Neuronal stem cell (in vitro differentiated cells): ENCODE data around the gene DDX42.

ENCODE experiments used
- DNase-seq: peaks from one replicate; pipeline ENCODE4 v3.0.0-alpha.2; 2013; ENCODE audit warnings: low spot score
- H2AFZ ChIP-seq: one replicate; pipeline ENCODE4 v1.6.1; 2013; ENCODE audit warnings: mild to moderate bottlenecking, low read length, inconsistent platforms
- H2AK5ac ChIP-seq: 2 replicates; pipeline ENCODE4 v1.6.1; 2013; ENCODE audit warnings: low read depth, mild to moderate bottlenecking, inconsistent platforms, low read length, moderate library complexity, mixed read lengths
- H2BK120ac ChIP-seq: 2 replicates; pipeline ENCODE4 v1.6.1; 2013; ENCODE audit warnings: low read depth, mild to moderate bottlenecking, inconsistent platforms, low read length, moderate library complexity, mixed read lengths
- H2BK12ac ChIP-seq: one replicate; pipeline ENCODE4 v1.6.1; 2013; ENCODE audit warnings: low read length, inconsistent platforms
- H2BK15ac ChIP-seq: 2 replicates; pipeline ENCODE4 v1.6.1; 2013; ENCODE audit warnings: mild to moderate bottlenecking, low read length, inconsistent platforms, mixed read lengths
- H2BK5ac ChIP-seq: one replicate; pipeline ENCODE4 v1.6.1; 2013; ENCODE audit warnings: inconsistent platforms, mild to moderate bottlenecking, low read length, moderate library complexity
- H3K14ac ChIP-seq: one replicate; pipeline ENCODE4 v1.6.1; 2013; ENCODE audit warnings: low read length, inconsistent platforms
- H3K18ac ChIP-seq: 2 replicates; pipeline ENCODE4 v1.6.1; 2013; ENCODE audit warnings: low read length, inconsistent platforms
- H3K23ac ChIP-seq: 2 replicates; pipeline ENCODE4 v1.6.1; 2013; ENCODE audit warnings: low read depth, mild to moderate bottlenecking, mixed read lengths, low read length, inconsistent platforms; ENCODE audit not compliant: poor library complexity
- H3K27ac ChIP-seq: replicated peaks from 3 replicates; pipeline ENCODE4 v1.5.1; 2013; ENCODE audit warnings: low read length, inconsistent platforms
- H3K27me3 ChIP-seq, 3 experiments: 2 replicates each; pipeline ENCODE4 v1.6.1; 2013; ENCODE audit warnings: low read length in 3 of 3, mild to moderate bottlenecking in 2 of 3, inconsistent platforms in 1 of 3, low read depth in 1 of 3, mixed read lengths in 1 of 3, moderate library complexity in 1 of 3; ENCODE audit not compliant: control insufficient read depth in 3 of 3, insufficient read depth in 3 of 3
- H3K36me3 ChIP-seq, 2 donors: replicated peaks in 1 of 2; 2 replicates each; pipeline ENCODE4 v1.6.1; 2013; ENCODE audit warnings: low read length in 2 of 2; ENCODE audit not compliant: control insufficient read depth in 2 of 2, insufficient read depth in 2 of 2
- H3K4ac ChIP-seq: 2 replicates; pipeline ENCODE4 v1.6.1; 2013; ENCODE audit warnings: inconsistent platforms, mild to moderate bottlenecking, low read length, moderate library complexity
- H3K4me1 ChIP-seq, 2 donors: 1 replicate in 1 of 2; 2 replicates in 1 of 2; pipeline ENCODE4 v1.6.1; 2013; ENCODE audit warnings: low read length in 2 of 2, low read depth in 1 of 2; ENCODE audit not compliant: control insufficient read depth in 2 of 2, insufficient read depth in 1 of 2
- H3K4me2 ChIP-seq: one replicate; pipeline ENCODE4 v1.6.1; 2013; ENCODE audit warnings: mild to moderate bottlenecking, low read length, inconsistent platforms; ENCODE audit not compliant: insufficient read depth, poor library complexity, severe bottlenecking
- H3K4me3 ChIP-seq, 2 donors: 2 replicates each; pipeline ENCODE4 v1.5.1; 2013; ENCODE audit warnings: low read length in 2 of 2, mild to moderate bottlenecking in 2 of 2, inconsistent platforms in 1 of 2, moderate library complexity in 1 of 2
- H3K79me1 ChIP-seq: one replicate; pipeline ENCODE4 v1.6.1; 2013; ENCODE audit warnings: low read depth, mild to moderate bottlenecking, inconsistent platforms, low read length, moderate library complexity
- H3K9ac ChIP-seq: one replicate; pipeline ENCODE4 v1.6.1; 2013; ENCODE audit warnings: mild to moderate bottlenecking, low read depth, low read length, inconsistent platforms; ENCODE audit not compliant: poor library complexity
- H3K9me3 ChIP-seq, 2 donors: replicated peaks in 1 of 2; 2 replicates each; pipeline versions ENCODE3 to v1.6.1; 2013; ENCODE audit warnings: low read length in 2 of 2, mild to moderate bottlenecking in 2 of 2, inconsistent platforms in 1 of 2, low read depth in 1 of 2, mixed read lengths in 1 of 2, moderate library complexity in 1 of 2; ENCODE audit not compliant: control insufficient read depth in 2 of 2, insufficient read depth in 1 of 2
- H4K8ac ChIP-seq: one replicate; pipeline ENCODE4 v1.6.1; 2013; ENCODE audit warnings: low read depth, mild to moderate bottlenecking, inconsistent platforms, low read length, moderate library complexity
- H4K91ac ChIP-seq: one replicate; pipeline ENCODE4 v1.6.1; 2013; ENCODE audit warnings: low read length, low read depth, mild to moderate bottlenecking, inconsistent platforms; ENCODE audit not compliant: poor library complexity
- WGBS, 2 donors: extraction: QIAGEN DNeasy Blood & Tissue Kit; methylation state at CpG; one replicate each; pipeline ENCODE4 v1.1.7; 2013; ENCODE audit warnings: missing lambda C conversion rate in 2 of 2, mixed read lengths in 1 of 2; ENCODE audit not compliant: insufficient read length in 2 of 2, insufficient replicate concordance in 1 of 2; ENCODE audit errors: extremely low coverage in 2 of 2; 5-methylcytosine and 5-hydroxymethylcytosine counted together

The DDX42 gene

GRCh38 chr17:63826468-63827001, 52.6 kb downstream of the DDX42 start:
- Histone ChIP-seq H3K14ac (no peak overlapping the region), H4K91ac (no peak overlapping the region), H3K4ac (no peak overlapping the region), H4K8ac (no peak overlapping the region), H3K27ac (peak overlapping the region; percentile 29), H3K27me3 (no peaks in the 10 kb centered on the region), H2BK12ac (no peak overlapping the region), H3K4me3 (peak overlapping the region; percentile 64 to 97), H3K4me2 (peak overlapping the region; percentile 67), H3K79me1 (peaks cover 6% of the 10 kb centered on the region), H3K36me3 (peaks cover 57 to 80% of the 10 kb centered on the region in 2 donors), H2BK120ac (no peak overlapping the region), H3K23ac (no peak overlapping the region), H3K4me1 (peaks cover 8 to 12% of the 10 kb centered on the region in 2 donors), H3K9me3 (no peaks in the 10 kb centered on the region), H3K18ac (no peak overlapping the region), H2BK5ac (no peak overlapping the region), H2BK15ac (no peak overlapping the region), H2AFZ (peak overlapping the region; percentile 95), H2AK5ac (no peak overlapping the region), H3K9ac (peak overlapping the region; percentile 90)
- DNase-seq: no peak
- no CpG with 5 or more reads among the region's 31 CpGs for WGBS, 2 donors

DNA sequence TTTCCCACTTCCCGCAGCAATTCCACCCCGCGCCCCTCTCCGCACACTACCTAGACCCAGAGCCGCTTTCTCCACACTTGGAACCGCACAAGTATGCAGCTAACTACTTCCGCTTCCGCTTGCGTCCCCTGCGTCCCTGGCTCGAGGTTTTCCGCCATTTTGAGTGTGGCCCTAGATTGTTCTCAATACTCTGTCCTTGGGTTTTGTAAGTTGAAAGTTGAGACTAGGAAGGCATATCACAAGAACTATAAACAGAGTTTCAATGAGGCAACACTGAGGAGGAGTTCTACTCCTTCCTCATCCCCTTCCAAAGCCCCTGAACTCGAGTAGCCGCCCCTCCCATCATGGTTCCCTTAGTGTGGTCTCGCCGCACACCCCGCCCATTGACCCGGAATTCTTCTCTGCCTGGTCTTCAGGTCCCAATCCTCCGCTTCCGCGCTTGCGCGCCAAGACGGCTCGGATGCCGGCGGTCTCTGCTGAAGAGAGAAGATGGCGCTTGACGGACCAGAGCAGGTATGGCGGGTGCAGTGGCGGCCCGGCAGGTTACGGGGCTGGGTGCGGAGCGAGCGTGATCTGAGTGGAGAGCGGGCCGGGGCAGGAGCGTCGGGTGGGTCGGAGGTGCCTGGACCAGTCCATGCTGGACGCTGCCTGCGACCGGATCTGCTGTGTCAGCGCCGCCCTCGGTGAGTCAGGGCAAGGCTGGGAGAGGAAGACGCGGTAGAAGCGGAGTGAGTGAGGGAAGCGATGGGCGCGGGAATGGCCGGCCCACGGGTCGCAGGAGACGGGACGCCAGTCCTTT, 53.2 kb downstream of the DDX42 start, which contains the start of the genes FTSJ3 and PSMC5:
Gene FTSJ3 (minus strand): TSS at position 662 of the 799 bp plus-strand sequence. CDS start 761 bp downstream, outside the sequence.
Gene PSMC5 (plus strand): TSS at position 430 of the 799 bp plus-strand sequence. CDS start 60 bp downstream, at position 490.
- H3K27ac ChIP-seq: peak within 1 kb of the TSS; percentile 72
- WGBS, 2 donors: no CpG with 5 or more reads among the region's 58 CpGs
- H3K18ac ChIP-seq: peak within 1 kb of the TSS; percentile 97

GRCh38 chr17:63827801-63828221, 53.8 kb downstream of the DDX42 start:
- Histone ChIP-seq H2BK5ac (peak overlapping the region; percentile 75), H2BK12ac (no peak overlapping the region), H3K36me3 (peaks cover 60 to 80% of the 10 kb centered on the region in 2 donors), H3K4me2 (peak overlapping the region; percentile 86), H3K23ac (peak overlapping the region; percentile 92), H3K4ac (no peak overlapping the region), H3K14ac (no peak overlapping the region), H2AFZ (peak overlapping the region; percentile 95), H3K27ac (peak overlapping the region; percentile 70), H3K4me1 (peaks cover 8 to 12% of the 10 kb centered on the region in 2 donors), H3K9me3 (no peaks in the 10 kb centered on the region), H3K27me3 (no peaks in the 10 kb centered on the region), H3K9ac (peak overlapping the region; percentile 95), H3K18ac (peak overlapping the region; percentile 97), H2BK120ac (no peak overlapping the region), H2AK5ac (no peak overlapping the region), H4K91ac (no peak overlapping the region), H4K8ac (no peak overlapping the region), H3K4me3 (peak overlapping the region; percentile 64 to 97), H3K79me1 (peaks cover 6% of the 10 kb centered on the region), H2BK15ac (peak overlapping the region; percentile 32)
- DNase-seq: no peak
- WGBS, 2 donors: no CpG with 5 or more reads among the region's 19 CpGs

More for the DNA sequence above, 53.2 kb downstream of the DDX42 start, which contains the start of the genes FTSJ3 and PSMC5:
- Histone ChIP-seq H2AFZ (peak within 1 kb of the TSS; percentile 95), H3K36me3 (peaks cover 58 to 80% of the 10 kb centered on the region in 2 donors), H4K8ac (peak within 1 kb of the TSS; percentile 66), H2BK15ac (peak within 1 kb of the TSS; percentile 32), H2BK120ac (no peak within 1 kb of the TSS), H2AK5ac (no peak within 1 kb of the TSS), H3K9me3 (no peaks in the 10 kb centered on the region), H3K9ac (peak within 1 kb of the TSS; percentile 95), H3K4me3 (peak within 1 kb of the TSS; percentile 64 to 97), H3K4me2 (peak within 1 kb of the TSS; percentile 86), H2BK12ac (no peak within 1 kb of the TSS), H3K27me3 (no peaks in the 10 kb centered on the region), H3K4ac (no peak within 1 kb of the TSS), H3K23ac (peak within 1 kb of the TSS; percentile 92), H3K14ac (no peak within 1 kb of the TSS), H2BK5ac (peak within 1 kb of the TSS; percentile 75), H4K91ac (no peak within 1 kb of the TSS), H3K79me1 (peaks cover 6% of the 10 kb centered on the region), H3K4me1 (peaks cover 8 to 12% of the 10 kb centered on the region in 2 donors)
- peak; percentile 92 for DNase-seq

GRCh38 chr17:63828936-63829335, 55.0 kb downstream of the DDX42 start:
- Histone ChIP-seq H2BK120ac (no peak overlapping the region), H2BK12ac (no peak overlapping the region), H2BK5ac (no peak overlapping the region), H3K4me2 (no peak overlapping the region), H3K23ac (no peak overlapping the region), H3K9ac (no peak overlapping the region), H3K4me1 (peaks cover 8 to 12% of the 10 kb centered on the region in 2 donors), H4K8ac (no peak overlapping the region), H2BK15ac (no peak overlapping the region), H3K27ac (no peak overlapping the region), H2AK5ac (no peak overlapping the region), H3K27me3 (no peaks in the 10 kb centered on the region), H2AFZ (no peak overlapping the region), H4K91ac (no peak overlapping the region), H3K9me3 (no peaks in the 10 kb centered on the region), H3K14ac (no peak overlapping the region), H3K18ac (no peak overlapping the region), H3K36me3 (peaks cover 63 to 80% of the 10 kb centered on the region in 2 donors), H3K4ac (no peak overlapping the region), H3K79me1 (peaks cover 6% of the 10 kb centered on the region), H3K4me3 (peak overlapping the region in 1 of 2 donors; percentile 64)
- no CpG with 5 or more reads among the region's 3 CpGs for whole genome bisulfite sequencing, 2 donors
- DNase-seq: no peak
